DMS53 (cell line): ENCODE measurements around the gene GGTA1.

Experiments
- DNase-seq: peaks from one replicate; lab custom pipeline; 2025; lab: John Stamatoyannopoulos, UW

Gene GGTA1

DNA sequence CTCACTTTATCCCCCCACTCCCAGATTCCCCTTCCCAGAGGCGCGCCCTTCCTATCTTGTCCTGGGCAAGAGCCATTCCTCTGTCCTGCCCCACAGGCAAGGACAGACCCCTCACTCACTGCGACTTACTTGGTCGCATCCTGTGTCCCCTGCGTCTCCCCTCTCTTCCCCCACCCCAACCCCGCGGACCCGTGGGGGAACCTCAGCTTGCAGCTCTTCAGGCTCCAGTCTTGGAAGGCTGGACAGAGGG lies 542 bp downstream of the GGTA1 start:
- no peak for DNase-seq

GRCh38 chr9:121498487-121499176 lies 1.0 kb downstream of the GGTA1 start:
- DNase-seq: peak; percentile 73

- DNase-seq: peak; percentile 94
Measured at GRCh38 chr9:121498150-121498486, 1.5 kb downstream of the GGTA1 start.

GRCh38 chr9:121495976-121496375 lies 3.7 kb downstream of the GGTA1 start:
- no peak for DNase-seq

- DNase-seq: no peak
Measured at GRCh38 chr9:121494192-121494591, 5.5 kb downstream of the GGTA1 start.

GRCh38 chr9:121491111-121491510 lies 8.5 kb downstream of the GGTA1 start:
- DNase-seq: no peak

DNA sequence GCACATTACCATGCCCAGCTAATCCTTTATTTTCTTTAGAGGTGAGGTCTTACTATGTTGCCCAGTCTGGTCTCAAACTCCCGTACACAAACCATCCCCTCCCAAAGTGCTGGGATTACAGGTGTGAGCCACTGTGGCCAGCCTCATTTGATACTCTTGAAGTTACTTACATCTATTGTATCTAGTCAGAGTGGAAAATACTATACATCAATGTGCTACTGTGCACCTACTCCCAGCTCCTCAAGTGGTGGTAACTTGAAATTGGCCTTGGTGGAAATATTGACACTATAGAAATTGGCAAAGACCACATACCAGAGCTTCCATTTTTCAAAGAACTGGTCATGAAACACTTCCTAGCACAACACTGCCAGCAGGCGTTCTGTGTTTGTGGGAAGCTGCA lies 10.3 kb downstream of the GGTA1 start:
- DNase-seq: no peak

- peak; percentile 55 for DNase-seq
Measured at GRCh38 chr9:121486043-121486442, 13.6 kb downstream of the GGTA1 start.

- no peak for DNase-seq
Measured at GRCh38 chr9:121485623-121486022, 14.0 kb downstream of the GGTA1 start.

DNA sequence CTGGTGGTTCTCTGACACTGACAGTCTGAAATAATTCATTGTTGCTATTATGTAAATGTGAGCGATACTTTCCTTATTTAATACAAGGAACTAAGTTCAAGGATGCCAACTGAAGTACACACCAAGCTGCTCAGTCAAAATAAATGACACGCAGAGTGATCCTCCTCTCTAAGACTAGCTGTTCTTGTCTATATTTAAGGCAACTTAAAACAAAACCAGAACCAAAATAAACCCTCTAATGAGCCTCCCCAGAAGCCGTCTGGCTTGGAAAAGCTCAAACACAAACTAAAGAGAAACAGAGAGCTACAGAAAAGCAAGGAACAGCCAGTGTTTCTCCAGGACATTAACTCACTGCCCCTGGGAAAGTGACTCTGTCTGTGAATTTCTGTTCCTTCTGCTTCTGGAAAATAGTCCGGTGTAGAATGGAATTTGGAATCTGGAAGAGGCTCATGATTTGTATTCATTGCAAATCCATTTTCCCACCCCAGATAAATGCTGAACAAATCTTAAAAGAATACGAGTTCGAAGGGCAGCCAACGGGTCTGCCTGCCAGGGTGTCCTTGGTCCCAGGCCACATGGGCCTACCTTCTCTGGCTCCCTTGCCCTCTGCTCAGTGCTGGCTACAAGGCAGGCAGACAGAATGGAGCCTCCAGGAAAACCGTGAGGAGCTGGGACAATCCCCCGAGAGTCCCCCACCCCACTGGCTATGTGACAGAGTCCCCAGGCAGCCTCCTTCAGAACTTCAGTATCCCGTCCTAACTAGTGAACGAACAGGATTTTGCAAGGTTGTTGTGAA lies 14.8 kb downstream of the GGTA1 start:
- no peak for DNase-seq

DNA sequence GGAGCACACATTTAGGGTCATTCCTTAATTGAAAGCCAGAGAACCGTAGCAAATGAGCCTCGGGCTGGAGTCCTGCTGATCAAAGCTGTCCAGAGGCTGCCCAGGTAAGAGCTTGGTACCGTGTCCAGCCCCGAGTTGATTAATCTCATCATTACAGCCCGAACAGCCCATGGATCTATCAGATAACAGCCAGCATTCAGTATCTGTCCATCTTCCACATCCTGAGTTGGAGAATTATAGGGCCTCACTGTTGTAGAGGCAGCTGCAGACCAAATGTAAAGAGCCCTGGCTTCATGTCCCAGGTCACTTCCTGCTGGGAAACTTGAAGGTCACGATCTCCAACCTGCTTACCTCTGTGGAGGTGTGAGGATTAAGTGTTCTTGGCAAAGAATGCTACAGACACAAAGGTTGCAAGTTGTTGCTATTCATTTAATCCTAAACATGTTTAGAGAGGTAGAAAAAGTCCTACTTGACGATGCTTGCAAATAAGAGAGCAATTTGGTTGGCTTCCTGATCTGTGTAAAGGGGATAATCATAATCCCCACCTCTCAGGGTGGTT lies 16.1 kb downstream of the GGTA1 start:
- peak; percentile 73 for DNase-seq

DNA sequence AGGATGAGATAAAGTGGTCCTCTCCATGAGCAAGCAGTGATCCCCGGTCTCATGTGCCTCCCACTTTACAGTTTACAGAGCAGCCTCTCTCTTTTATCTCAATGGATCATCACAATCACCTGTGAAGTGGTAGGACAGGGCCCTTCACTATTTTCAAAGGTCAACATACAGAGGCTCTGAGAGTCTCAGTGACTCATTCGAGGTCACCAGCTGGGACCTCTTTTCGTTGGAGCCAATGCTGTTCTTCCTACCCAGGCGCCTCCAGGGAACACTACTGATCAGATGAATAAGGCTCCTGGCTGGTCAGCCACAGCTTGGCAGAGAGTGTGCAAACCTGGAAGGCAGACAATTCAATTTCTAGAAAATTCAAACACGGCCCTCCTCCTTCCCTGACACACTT lies 16.6 kb downstream of the GGTA1 start:
- peak; percentile 98 for DNase-seq

DNA sequence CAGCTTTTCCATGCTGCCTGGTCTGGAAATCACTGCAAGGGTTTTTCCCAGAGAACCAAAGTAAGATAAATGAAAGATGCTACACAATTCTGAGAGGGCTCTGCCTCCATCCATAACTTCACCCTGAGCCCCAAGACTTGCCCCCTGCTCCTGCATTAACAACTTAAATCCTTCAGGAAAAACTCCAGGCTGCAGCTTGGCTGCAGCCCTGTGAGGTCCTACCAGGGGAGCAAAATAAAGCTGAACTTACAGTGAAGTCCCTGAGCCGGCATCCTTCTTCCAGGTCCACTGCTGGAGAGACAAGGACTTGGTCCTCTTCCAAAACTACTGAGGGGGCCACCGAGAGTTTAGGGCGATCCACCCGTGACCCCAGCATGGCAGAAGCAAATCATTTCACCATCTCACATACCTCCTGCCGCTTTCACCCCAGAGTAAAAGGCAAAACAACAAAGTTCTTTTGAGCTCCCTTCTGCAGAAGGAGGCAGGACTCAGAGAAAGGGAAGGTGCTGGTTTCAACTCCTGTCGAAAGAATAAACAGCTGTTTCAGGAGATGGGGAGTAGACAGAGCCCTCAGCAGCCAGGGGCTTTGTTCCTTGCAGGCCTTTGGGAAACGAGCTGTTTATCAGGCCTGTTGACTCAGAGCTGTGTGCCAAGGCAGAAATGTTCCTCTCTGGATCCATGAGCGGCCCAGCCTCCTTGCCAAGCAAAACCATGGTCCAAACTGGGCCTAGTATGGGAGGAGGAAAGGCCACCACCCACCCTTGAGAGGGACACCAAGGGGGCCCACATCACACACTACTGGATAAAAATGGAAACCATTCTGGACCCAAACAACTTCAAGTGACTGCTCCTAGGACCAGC lies 20.6 kb downstream of the GGTA1 start:
- no peak for DNase-seq

DNA sequence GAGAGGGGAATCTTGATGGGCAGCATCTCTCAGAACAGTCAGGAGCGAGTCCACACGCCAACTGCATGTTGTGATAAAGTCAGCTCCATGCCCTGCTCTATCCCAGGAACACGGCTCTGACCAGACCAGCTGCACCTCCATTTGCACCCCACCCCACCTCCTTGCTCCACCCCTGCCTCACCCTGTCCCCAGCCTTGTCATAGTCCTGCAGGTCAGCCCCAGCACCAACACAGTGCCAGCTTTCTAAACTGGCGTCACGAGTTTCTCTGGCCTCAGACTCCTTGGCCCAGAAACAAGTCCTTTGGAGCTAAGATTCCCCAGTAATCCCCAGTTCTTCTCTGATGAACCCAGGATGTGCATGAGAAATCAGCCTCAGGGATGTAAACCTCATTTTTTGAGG lies 23.5 kb downstream of the GGTA1 start:
- no peak for DNase-seq

DNA sequence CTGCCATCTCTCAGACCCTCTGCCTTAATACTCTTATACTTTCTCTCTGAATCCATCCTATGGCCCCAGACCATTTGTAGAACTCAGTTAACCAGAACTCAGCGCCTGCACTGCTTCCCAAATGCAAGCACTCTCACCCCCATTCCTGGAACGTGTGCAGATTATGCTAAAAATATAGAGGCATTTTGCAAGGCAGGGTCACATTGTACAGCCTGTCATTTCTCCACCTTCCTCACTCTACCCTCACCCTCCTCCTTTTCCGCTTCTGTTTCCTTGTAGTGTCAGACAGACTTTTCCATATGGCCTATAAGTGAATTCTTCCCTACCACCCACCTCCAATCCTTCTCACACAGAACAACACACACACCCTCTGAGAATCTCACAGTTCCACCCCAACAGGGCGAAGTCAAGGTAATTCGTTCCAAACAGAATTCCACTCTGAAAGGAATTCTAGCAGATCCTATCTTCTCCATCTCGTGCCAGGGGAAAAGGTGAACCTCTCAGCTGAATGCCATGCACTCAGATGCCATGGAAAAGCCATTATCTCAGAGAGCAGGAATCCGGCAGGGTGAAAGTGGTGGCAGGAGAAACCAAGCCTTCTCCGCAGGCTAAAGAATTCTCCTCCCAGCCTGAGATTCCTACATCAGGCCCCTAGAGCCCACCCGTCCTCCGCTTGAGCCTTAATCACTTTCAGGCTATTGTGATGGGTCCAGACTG lies 25.3 kb downstream of the GGTA1 start:
- no peak for DNase-seq

DNA sequence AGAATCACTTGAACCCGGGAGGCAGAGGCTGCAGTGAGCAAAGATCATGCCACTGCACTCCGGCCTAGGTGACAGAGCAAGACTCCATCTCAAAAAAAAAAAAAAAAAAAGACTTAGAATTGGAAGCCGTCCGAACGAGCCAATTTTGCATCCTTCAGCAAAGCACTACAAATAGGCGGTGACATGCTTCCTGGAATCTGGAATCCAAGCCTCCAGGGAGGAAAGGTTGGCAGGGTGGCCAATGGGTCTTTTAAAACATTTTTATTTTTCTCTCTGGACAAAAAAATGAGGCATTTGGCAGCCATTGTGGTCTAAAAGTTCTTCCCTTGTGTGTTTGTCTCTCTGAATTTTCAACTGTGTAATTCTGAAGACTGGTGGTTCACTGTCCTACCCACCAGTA lies 26.4 kb downstream of the GGTA1 start:
- DNase-seq: no peak

DNA sequence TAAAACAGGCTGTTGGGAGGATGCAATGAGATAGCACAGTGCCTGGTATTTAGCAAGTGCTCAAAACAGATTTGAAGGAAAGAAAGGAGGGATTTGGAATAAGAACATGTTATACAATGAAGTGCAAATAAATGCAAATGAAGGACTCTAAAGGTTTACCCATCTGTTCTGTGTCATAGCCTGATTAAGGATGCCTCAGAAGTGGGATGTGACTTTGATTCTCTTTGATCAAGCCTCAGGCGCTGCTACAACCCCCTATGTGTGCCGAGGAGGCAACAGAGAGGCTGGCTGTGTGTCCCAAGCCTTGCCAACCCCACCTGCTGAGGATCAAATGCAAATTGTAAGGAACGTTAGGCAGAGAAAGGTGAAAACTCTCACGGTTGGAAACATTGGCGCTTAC lies 27.2 kb downstream of the GGTA1 start:
- DNase-seq: no peak

DNA sequence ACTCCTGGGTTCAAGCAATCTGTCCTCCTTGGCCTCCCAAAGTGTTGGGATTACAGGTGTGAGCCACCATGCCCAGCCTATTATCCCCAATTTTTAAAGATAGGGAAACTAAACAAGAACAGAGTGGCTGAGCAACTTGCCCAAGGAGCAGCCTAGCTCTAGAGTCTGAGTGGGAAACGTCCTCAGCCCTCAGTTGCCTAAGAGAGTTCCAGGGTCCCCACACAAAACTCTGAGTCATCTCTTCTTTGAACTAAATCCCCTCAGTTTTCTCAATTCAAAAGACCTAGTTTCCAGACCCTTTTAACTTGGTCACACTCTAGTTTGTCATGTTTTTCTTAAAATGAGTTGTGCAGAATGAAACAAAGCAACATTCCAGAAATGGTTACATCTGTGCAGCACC lies 33.5 kb downstream of the GGTA1 start:
- no peak for DNase-seq

GRCh38 chr9:121464968-121465367 lies 34.7 kb downstream of the GGTA1 start:
- no peak for DNase-seq

DNA sequence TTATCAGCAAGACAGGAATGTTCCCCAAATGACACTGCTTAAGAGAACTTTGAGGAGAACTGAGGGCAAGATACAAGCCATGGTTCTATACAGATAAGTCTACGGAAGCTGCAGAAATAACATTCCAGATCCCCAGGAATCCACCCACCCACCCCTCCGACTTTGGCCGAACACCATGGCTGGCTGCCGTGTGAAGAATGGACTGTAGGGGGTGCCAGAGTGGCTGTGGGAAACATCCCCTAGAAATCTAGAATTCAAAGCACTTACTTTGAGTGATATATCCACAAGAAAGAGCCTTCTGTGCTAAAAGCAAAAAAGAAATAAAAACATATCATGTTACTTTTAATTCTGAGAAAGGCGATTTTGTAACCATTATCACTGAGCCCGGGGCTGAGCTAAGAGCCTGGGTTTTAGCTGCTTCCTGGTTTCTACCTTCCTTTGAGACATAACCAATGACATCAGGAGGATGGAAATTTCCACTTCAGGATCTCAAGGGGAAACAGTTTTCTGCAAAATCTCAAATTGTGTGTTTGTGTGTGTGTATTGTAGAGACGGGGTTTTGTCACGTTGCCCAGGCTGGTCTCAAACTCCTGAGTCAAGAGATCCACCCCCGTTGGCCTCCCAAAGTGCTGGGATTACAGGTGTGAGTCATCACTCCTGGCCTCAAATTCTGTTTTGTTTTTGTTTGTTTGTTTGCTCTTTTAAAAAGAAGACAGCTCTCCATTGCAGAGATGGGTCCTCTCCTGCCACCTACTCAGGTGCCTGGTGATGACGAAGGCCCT lies 36.4 kb downstream of the GGTA1 start:
- DNase-seq: peak; percentile 77

- no peak for DNase-seq
Measured at GRCh38 chr9:121459513-121459912, 40.1 kb downstream of the GGTA1 start.
